Hematopoietic multipotent progenitor cell treated with erythropoietin and hydrocortisone succinate and interleukin-3 and kit ligand, for 4 days (in vitro differentiated cells): ENCODE data around the gene HBA2.
"Not testable (repeated sequence)": the region's sequence is repeated elsewhere in the genome, so short reads cannot be mapped to it uniquely, and the experiment has no call there.

ENCODE experiments used
- DNase-seq: peaks from one replicate; pipeline ENCODE4 v3.0.0-alpha.2; 2015

The HBA2 gene

GRCh38 chr16:159136-159849, 13.4 kb upstream of the HBA2 start:
- no peak for DNase-seq

- DNase-seq: not testable (repeated sequence)
These were observed 12.4 kb upstream of the HBA2 start for GRCh38 chr16:160242-160641.

GRCh38 chr16:160691-161190, 11.9 kb upstream of the HBA2 start:
- DNase-seq: no peak

- no peak for DNase-seq
These were observed 10.2 kb upstream of the HBA2 start for GRCh38 chr16:162271-162991.

- DNase-seq: not testable (repeated sequence)
These were observed 9.5 kb upstream of the HBA2 start for GRCh38 chr16:163139-163538.

- not testable (repeated sequence) for DNase-seq
These were observed 9.0 kb upstream of the HBA2 start for GRCh38 chr16:163696-164095.

GRCh38 chr16:164134-164823, 8.4 kb upstream of the HBA2 start:
- not testable (repeated sequence) for DNase-seq

- no peak for DNase-seq
These were observed 7.7 kb upstream of the HBA2 start for GRCh38 chr16:164827-165538.

- peak; percentile 58 for DNase-seq
These were observed 6.9 kb upstream of the HBA2 start, which contains the start of gene HBM for GRCh38 chr16:165539-166374. Gene HBM, plus strand, starts transcription at chr16:165978. Its CDS starts 20 bp downstream, at chr16:165998.

- DNase-seq: no peak
These were observed 6.1 kb upstream of the HBA2 start for GRCh38 chr16:166375-167121.

- no peak for DNase-seq
These were observed 5.5 kb upstream of the HBA2 start for GRCh38 chr16:167122-167690.

- DNase-seq: peak; percentile 34
These were observed 4.3 kb upstream of the HBA2 start for GRCh38 chr16:168424-168823.

GRCh38 chr16:169014-169413, 3.7 kb upstream of the HBA2 start:
- DNase-seq: no peak

GRCh38 chr16:170088-170507, 2.6 kb upstream of the HBA2 start:
- not testable (repeated sequence) for DNase-seq

- DNase-seq: no peak
These were observed 1.9 kb upstream of the HBA2 start for GRCh38 chr16:170788-171187.

GRCh38 chr16:173211-173854, 657 bp downstream of the HBA2 start:
- DNase-seq: not testable (repeated sequence)

- DNase-seq: peak; percentile 48
These were observed 1.5 kb downstream of the HBA2 start for GRCh38 chr16:173928-174769.

GRCh38 chr16:175011-175949, 2.6 kb downstream of the HBA2 start:
- peak; percentile 92 for DNase-seq
